HG02870 (cell line): ENCODE data around the gene POLR2F.

Experiments used
- ATAC-seq: cut with Tn5 transposase; IDR thresholded peaks from one replicate; pipeline ENCODE4 v1.9.1; 2021; ENCODE audit warnings: mild to moderate bottlenecking, moderate library complexity; ENCODE audit not compliant: unreplicated experiment

POLR2F gene

DNA sequence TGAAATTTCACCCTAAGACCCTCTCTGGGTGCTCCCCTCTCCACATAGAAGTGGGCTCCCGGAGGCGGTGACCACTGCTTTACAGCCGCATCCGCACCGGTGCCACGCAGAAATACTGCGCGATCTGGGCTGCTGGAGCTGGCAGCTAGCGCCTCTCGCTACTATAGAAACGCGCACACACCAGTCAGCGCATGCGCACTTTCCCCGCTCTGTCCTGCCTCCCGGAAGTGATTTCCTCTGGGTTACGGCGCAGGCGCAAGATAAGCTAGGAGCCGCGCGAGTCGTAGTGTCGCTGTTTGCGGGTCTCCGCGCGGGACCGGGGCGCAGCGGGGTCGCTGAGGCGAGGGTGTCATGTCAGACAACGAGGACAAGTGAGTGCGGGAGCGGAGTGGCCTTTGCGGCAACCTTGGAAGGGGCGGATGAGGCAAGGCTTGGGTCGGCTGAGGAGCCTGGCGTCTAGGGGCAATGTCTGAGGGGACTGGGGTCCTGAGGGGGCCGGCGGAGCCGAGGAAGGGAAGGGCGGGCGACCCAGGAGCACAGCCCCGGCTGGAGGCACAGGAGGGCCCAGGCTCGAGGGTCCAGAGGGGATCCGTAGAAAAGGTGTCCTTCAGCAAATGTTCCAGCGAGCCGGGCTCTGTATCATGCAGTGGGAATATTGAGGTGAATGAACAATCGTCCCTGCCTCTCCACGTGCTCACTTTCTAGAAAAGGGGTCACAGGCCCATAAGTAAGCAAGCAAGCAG lies at the start of gene POLR2F, which contains the start of gene C22orf23:
TSS of gene POLR2F (plus strand) at position 263 of the 743 bp plus-strand sequence. CDS start at position 352, 89 bp downstream.
TSS of gene C22orf23 (minus strand) at position 165 of the 743 bp plus-strand sequence. CDS start 452 bp downstream, outside the sequence.
- peak; percentile 85 for ATAC-seq

DNA sequence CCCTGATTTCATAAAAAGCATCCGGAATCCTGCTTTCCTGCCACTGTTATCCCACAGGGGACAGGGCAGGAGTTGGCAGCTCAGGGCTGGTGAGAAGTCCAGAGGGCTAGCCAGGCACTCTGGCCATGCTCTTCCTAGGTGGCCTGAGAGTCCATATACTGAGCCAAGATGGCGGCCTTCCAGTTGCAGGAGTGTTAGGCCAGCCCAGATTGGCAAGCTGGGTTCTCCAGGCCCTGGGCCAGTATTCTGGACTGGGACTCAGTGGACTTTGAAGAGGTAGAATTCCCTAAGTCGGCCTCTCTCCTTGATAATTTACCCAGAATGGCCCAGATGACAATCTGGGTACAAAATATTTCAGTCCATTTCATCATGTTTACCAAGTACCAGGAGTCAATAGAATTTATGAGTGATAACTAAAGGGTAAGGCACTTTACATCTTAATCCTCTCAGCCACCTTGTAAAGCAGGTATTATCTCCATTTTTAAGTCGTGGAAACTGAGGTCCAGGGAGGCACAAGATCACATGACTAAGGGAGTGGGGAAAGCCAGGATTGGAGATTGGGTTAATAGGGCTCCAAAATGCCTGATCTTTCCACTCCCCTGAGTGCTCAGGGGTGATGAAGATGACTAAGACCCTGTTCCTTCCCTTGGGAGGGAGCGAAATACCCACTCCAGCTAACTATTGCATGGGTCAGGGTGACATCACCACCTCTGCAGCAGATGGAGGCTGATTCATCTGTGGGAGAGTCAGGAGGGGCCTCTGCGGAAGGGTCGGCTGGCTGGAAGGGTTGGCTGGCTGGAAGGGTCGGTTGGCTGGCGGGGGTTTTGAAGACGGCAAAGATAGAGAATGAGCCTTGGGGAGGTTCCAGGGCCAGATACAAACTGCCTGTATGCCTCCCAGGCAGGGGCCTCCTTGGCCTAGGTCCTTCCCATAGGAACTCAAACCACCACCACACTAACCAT lies 48.6 kb upstream of the POLR2F start:
- ATAC-seq, result no peak

DNA sequence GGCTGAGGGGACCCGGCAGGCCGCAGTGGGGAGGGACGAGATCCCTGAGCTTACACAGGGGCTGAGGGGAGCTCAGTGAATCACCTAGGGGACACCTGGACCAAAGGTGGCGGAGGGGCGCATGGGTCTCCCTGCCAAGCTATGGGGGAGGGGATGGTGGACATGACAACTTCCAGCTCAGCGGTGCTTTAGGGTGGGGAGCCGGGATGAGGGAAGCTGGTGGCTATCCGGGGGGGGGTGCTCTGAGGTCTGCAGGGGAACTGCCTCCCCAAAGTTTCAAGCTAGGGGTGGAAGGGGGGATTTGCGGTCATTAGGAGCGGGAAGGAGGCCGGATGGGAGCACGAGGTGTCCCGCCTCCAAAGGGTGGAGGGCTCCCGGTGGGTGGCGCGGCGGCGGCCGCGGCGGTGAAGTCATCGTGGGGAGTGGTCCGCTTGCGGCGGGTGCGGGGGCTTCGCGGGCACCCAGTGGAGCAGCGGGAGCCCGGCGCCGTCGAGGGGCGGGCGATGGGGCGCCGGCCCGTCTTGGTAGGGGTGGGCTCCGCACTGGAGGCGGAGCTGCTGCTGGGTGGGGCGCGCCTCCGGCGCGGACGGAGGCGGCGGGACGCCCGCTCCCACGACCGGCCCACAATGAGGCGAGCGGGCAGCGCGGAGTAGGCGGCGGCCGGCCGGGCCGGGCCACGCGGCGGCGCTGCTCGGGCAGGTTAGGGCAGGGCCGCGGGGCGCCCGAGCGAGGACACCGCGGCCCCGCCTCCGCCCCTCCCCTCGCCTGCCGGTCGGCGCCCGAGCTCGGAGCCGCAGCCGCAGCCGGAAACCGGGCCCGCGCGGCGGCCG lies 47.8 kb upstream of the POLR2F start, which contains the start of gene MICALL1:
TSS of gene MICALL1 (plus strand) at position 764 of the 830 bp plus-strand sequence. CDS start 126 bp downstream, outside the sequence.
- ATAC-seq, result no peak

DNA sequence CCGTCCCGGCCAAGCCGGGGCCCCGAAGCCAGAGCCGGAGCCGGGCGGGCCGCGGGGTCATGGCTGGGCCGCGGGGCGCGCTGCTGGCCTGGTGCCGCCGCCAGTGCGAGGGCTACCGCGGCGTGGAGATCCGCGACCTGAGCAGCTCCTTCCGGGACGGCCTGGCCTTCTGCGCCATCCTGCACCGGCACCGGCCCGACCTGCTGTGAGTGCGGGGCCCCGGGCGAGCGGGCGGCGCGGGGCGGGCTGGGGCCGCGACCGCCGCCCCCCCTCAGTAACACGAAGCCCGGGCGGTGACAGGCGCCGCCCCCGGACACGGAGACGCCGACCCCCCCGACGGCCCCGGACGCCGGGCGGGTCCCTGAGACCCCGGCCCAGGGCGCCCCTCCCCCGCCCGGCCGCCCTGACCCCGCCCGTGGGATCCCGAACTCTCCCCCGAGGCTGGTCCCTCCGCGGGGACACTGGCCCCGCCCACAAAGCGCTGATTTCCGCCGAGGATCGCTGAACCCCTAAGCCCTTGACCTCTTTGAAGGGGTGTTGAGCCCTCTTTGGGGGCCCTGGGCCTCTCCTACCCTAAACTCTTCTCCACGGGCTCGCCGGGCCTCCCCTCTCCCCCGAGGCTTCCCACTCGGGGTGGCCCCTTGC lies 47.0 kb upstream of the POLR2F start:
- ATAC-seq, result no peak

DNA sequence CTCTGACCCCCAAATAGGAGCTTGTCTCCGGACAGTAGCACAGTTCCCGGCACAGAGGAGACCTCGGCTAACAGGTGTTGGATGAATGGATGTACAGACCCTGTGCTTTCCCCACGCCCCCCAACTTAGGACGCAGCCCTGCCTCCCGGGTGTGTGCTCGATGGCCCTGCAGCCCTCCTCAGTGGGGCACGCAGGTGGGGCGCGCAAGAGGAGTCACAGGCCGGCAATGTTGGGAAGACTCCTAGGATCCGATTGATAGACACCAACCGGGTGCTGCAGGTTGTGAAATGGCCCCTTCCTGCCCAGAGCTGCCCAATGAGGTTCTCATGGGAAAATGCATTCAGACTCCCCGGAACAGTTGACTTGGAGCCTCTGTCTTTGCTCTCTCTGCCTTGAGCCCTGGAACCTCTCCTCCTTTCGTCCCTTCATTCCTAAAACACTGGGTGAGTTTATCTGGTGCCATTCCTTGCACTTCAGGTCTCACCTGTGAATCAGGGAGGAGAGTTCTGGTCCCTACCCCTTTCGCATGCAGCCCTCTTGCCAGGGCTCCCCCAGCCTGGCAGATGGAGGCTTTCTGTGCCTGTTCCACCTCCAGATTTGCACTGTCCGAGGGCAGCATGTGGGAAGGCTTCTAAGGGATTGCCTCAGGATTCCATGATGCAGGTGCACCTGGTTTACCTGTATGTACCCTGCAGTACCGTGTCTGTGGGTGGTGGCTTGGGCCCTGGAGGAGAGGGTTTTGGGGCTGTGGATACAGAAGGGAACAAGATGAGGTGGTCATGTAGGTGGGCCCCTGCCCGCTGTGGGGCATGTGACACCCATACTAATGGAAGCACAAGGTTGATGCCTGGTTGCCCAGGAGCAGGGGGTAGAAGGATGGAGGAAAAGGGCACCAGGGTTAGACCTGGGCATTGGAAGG lies 46.2 kb upstream of the POLR2F start:
- no peak for ATAC-seq

DNA sequence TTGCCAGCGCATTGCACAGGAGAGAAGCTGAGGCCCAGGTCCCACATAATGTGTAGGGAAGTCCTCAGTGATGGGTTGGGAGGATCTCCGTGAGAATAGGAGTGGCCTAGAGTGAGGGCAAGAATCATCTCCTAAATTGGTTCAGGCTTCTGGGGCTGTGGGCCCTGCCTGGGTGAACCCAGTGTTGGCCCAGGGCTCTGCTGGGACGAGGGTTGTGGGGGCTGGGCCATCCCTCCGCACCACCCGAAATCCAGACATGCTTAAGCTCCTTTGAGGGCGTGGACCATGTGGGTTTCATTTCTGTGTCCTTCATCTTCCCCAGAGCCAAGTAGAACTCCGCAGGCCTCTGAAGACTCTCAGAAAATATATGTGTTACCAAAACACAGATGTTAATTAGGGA lies 43.7 kb upstream of the POLR2F start:
- no peak for ATAC-seq

DNA sequence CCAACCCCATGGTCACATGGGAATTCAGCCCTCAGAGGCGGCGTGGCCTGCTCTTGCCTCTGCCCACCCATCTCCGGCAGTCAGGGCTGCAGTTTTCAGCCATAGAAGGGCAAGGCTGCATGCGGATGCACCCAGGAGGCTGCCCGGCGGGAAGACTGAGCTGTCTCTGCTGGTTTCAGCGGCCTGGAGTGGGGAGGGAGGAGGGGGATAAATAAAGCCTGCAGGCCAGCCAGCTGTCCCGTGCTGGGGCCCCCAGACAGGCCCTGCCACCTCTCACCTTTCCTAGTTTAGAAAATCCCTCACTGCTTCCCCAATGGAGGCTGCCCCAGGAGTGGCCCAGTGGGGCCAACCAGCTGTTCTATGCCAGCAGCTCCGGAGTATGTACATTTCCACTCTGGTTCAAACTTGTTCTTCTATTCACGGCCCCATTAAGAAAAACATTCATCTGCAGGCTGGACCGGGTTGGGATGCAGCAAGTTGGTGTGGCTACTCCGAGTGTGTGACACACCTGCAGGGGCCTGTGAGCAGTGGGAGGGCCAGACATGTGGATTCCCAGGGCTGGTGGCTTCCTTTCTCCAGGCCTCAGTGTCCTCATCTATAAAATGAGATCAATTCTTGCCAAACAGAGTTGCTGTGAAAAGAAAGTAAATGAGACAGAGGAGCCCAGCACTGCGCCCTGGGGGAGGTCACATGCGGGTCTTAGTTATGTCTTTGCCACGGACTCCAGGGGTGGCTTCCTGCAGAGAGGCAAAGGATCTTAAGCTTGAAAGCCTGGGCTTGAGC lies 42.4 kb upstream of the POLR2F start:
- ATAC-seq, result no peak

DNA sequence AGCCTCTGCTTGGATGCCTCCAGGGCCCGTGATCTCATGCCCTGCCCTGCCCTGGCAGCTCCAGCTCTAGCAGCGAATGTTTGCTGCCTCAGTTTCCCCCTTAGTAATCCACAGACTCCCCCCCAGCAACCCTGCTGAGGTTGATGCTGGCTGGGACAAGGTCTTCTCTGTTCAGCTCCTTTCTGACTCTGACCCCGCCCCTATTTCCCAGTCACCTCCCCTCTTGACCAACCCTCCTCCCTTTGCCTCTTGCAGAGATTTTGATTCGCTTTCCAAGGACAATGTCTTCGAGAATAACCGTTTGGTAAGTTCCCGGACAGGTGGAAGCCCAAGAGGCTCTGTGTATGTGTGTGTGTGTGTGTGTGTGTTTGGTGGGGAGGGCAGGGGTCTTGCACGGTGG lies 41.8 kb upstream of the POLR2F start:
- ATAC-seq, result no peak

DNA sequence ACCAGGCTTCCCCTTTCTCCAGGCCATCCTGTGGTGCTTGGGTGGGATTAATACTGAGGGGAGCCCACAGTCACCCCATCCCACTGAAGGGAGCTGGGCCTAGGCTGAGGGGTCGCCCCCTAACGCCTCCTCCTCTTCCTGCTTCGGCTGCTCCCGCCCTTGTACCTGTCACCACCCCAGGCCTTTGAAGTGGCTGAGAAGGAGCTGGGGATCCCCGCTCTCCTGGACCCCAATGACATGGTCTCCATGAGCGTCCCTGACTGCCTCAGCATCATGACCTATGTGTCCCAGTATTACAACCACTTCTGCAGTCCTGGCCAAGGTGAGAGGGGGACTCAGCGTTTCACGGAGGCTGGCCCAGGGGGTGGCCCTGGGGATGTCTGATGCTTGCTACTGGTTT lies 41.3 kb upstream of the POLR2F start:
- no peak for ATAC-seq

DNA sequence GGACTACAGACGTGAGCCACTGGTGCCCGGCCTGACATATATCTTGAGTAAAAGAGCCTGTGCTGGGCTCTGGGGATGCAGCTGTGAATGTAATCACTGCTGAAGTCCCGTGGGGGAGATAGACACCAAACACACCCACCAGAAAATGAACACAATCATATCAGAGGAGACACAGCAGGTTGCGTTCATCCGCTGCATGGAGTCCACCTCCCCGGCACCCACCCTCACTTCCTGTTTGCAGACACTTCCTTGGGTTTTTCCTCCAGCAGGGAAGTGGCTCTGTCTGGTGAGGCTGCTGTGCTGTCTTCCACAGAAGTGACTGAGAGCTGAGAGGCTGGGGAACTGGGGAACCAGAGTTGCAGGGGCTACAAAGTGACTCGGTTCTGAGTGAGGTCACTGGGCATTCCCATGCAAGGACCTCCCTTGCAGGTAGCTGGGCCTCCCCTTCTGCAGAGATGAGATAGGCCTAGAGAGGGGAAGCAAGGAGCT lies 40.2 kb upstream of the POLR2F start:
- ATAC-seq, result no peak

DNA sequence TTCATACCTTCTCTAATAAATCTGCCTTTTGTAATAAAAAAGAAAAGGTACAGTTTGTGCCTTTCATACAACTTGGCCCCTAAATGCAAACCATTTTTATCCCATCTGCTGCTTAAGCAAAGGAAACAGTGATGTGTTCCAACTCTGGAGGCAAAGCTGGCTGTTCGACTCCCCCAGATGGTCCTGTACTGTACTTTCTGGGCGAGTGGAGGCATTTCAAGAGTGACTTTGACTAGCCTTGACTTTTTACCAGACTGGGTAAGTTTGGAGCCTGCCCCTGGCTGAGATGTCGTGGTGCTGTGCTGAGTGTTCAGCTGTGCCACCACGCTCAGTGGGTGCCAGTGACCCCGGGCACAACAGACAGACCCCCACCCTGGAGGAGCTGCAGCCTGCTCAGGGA lies 37.2 kb upstream of the POLR2F start:
- no peak for ATAC-seq

DNA sequence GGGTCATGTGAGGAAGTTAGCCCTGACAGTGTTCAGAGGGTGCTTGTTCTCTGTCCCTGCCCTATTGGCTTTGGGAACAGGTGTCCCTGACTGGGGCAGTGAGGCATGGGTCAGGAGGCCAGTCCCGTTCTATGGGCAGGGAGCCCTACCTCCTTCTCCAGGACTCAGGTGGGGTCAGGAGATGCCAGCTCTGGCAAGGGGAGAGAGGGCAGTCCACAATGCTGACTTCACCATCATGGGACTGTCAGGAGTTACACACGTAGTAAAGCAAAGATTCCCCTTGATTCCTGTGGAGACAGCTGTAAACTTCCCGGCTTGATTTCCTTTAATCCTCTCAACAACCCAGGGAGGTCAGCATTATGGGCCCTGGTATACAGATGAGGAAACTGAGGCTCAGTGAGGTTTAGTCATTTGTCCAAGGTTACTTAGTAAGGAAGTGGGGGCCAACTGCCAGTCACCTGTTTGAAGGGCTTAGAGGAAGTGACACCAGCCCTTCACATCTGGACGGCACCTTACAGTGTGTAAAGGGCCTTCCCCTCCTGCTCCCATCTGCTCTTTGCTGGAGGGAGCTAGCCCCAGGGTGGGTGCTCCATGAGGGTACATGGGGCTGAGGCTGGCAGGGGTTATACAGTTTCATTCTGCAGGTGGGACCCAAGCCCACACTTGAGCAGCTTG lies 35.5 kb upstream of the POLR2F start:
- ATAC-seq, result no peak

DNA sequence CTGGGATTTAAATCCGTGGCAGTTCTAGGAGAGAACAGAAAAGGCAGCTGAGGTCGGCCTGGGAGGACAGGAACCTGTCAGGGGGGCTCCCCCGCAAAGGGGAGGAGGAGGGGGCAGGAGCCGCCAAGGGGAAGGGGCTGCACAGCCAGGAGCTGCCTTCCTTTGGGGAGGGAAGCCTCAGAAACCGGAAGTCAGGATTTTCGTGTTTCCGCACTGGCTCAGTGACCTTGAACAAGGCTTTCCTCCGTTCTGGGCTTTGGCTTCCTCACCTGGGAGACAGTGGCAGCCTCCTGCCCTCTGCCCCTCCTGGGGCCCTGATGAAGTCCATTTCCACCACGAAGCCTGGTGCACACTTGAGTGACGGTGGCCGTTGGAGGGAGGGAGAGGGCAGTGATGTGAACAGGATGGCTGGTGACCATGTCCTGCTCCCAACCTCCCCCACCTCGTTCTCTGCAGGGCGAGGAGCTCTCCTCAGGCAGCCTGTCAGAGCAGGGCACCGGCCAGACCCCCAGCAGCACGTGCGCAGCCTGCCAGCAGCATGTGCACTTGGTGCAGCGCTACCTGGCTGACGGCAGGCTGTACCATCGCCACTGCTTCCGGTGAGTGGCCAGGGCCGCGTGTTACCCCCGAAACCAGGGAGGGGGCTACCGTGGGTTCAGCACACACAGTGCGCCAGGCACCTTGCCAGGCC lies 34.8 kb upstream of the POLR2F start:
- ATAC-seq, result no peak

DNA sequence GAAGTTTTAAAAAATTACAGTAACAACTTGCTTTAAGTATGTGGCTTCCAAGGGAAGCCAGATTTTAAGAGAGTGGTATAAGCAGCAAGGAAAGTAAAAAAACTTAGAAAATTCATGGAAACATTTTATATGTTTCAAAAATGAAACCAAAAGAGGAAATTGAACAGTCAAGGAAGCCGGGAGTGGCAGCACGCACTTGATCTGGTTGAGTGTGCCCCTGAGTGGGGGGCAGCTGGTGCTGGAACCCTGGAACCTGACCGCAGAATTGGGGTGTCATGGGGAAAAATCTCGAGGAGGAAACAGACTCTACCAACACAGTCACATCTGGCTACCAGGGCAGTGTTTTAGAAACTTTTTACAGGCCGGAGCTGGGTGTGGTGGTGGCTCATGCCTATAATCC lies 33.4 kb upstream of the POLR2F start:
- no peak for ATAC-seq

DNA sequence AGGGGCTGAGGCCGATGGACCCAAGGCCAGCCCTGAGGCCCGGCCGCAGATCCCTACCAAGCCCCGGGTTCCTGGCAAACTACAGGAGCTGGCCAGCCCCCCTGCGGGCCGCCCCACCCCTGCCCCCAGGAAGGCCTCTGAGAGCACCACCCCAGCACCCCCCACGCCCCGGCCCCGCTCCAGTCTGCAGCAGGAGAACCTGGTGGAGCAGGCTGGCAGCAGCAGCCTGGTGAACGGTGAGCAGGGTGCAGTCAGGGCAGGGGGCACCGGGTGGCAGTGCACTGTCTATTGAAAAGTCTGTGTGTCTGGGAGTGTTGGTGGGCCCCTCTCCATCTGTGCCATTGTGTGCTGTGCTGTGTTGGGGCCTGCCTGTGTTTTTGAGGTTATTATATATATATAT lies 31.3 kb upstream of the POLR2F start:
- no peak for ATAC-seq

DNA sequence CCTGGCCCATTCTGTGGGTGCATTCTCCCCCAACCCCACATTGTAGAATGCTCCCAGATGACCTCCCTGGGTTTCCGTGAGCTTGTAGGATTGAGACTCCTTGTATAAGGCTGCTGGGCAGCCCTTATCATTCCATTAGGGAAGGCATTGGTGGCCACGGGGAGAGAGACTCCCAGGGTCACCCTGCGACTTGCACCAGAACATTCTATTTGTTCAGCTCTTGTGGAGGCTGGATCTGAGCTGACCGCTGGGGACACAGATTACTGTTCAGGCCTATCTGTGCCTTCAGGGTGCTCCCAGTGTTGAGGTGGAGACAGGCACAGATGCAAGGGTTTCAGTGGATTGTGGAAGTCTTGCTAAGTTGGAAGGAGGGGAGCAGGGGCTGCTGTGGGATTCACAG lies 29.6 kb upstream of the POLR2F start:
- no peak for ATAC-seq

DNA sequence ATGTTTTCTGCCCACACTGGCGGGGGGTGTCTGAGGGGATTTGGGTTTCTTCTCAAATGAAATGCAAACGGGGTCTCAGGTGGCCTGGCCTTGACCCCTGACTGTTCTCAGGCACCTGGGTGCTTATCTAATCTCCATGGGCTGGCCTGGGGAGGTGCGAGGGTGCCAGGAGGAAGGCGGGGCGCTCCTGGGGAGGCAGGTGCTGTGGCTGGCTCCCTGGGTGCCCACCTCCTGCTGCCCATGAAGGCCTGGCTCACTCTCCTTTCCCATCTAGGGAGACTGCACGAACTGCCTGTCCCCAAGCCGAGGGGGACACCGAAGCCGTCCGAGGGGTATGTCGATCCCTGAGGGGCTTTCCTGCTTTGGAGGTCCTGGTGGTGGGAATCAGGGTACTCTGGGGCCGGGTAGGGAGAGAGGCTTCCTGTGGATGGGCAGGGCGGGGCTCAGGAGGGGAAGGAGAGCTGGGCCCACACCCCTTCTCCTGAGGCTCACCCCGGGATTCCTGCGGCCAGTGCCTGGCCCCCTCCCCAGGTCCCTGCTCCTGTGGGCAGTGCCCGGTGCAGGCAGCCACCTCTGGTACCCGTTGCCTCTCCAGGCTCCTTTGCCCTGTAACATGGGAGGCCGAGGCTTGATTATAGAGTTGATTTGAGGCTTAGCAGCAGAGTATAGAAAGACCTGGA lies 29.0 kb upstream of the POLR2F start:
- ATAC-seq, result no peak
